ENCODE results near the gene MAST2.
"Not testable (repeated sequence)": the region's sequence is repeated elsewhere in the genome, so short reads cannot be mapped to it uniquely, and the experiment has no call there.

DNA sequence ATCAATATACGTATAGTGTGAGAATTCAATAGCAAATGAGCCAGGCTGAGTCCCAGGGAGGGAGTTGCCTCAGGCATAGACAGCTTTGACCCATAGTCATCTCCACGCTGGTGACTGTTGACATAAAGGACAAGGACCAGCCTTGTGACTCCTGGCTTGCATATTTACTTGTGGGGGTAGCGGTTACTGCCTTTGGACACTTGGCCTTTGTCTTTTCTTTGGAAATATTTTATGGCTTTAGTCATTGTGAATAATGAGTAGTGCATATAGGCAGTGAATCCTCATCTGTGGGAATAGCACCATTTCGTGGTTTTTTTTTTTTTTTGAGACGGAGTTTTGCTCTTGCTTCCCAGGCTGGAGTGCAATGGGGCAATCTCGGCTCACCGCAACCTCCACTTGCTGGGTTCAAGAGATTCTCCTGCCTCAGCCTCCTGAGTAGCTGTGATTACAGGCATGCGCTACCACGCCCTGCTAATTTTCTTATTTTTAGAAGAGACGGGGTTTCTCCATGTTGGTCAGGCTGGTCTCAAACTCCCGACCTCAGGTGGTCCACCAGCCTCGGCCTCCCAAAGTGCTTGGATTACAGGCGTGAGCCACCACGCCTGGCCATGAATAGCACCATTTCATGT, 68.9 kb downstream of the MAST2 start:
- TF ChIP-seq EZH2 (IDR thresholded peaks at IDR 0.05; ENCODE audit: borderline replicate concordance, low read depth, low read length, poor library complexity, severe bottlenecking): not testable (repeated sequence)
- TF ChIP-seq, protein P1, sequence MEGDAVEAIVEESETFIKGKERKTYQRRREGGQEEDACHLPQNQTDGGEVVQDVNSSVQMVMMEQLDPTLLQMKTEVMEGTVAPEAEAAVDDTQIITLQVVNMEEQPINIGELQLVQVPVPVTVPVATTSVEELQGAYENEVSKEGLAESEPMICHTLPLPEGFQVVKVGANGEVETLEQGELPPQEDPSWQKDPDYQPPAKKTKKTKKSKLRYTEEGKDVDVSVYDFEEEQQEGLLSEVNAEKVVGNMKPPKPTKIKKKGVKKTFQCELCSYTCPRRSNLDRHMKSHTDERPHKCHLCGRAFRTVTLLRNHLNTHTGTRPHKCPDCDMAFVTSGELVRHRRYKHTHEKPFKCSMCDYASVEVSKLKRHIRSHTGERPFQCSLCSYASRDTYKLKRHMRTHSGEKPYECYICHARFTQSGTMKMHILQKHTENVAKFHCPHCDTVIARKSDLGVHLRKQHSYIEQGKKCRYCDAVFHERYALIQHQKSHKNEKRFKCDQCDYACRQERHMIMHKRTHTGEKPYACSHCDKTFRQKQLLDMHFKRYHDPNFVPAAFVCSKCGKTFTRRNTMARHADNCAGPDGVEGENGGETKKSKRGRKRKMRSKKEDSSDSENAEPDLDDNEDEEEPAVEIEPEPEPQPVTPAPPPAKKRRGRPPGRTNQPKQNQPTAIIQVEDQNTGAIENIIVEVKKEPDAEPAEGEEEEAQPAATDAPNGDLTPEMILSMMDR (conservative IDR thresholded peaks at IDR 0.05; ENCODE audit: low read depth, low read length): not testable (repeated sequence)

Measured in A673 (cell line).